K562 (cell line): Measurements from ENCODE around the gene CHAC1. TPM values are rescaled to one million over a fixed set of nuclear protein-coding genes. Genes with fewer than 3 reads are reported as not detected.

ENCODE experiments used
- ATF7 ChIP-seq: fragments of 450-650 bp; IDR thresholded peaks from 2 replicates; pipeline ENCODE4 v1.7.1; 2014; ENCODE audit warnings: mild to moderate bottlenecking, moderate library complexity
- BCLAF1 ChIP-seq, 2 experiments: fragments of 450-650 bp in 1 of 2; IDR thresholded peaks; 2 replicates each; pipeline ENCODE4 v1.6.1; 2011 to 2017; ENCODE audit warnings: low read depth in 2 of 2, antibody characterized with exemption in 1 of 2, borderline replicate concordance in 1 of 2, low read length in 1 of 2, mild to moderate bottlenecking in 1 of 2, mixed read lengths in 1 of 2; ENCODE audit not compliant: control insufficient read depth in 1 of 2
- BRD4 ChIP-seq: fragments of 200-600 bp; sonication (generic); IDR thresholded peaks from 2 replicates; pipeline ENCODE4 v1.6.1; 2017; ENCODE audit warnings: inconsistent platforms
- CEBPB ChIP-seq: fragments of 450-650 bp; IDR thresholded peaks from 2 replicates; pipeline ENCODE4 v1.6.1; 2016; ENCODE audit warnings: missing genetic modification characterization, missing compliant biosample characterization
- COPS2 ChIP-seq: fragments of 450-650 bp; conservative IDR thresholded peaks from 2 replicates; pipeline ENCODE4 v1.6.1; 2016; ENCODE audit warnings: mild to moderate bottlenecking, moderate library complexity
- CREB3L1 ChIP-seq: fragments of 450-650 bp; IDR thresholded peaks from 2 replicates; pipeline ENCODE4 v1.6.1; 2014; ENCODE audit warnings: low read depth, mild to moderate bottlenecking, moderate library complexity, borderline replicate concordance
- ETV1 ChIP-seq: fragments of 450-650 bp; conservative IDR thresholded peaks from 2 replicates; pipeline ENCODE4 v1.6.1; 2016; ENCODE audit warnings: missing genetic modification characterization, control low read depth, low read depth, missing compliant biosample characterization
- HSF4 ChIP-seq: fragments of 250-450 bp; sonication (Bioruptor Pico); IDR thresholded peaks from 2 replicates; pipeline ENCODE4 v2.1.2; 2022; ENCODE audit warnings: mild to moderate bottlenecking, moderate library complexity, borderline replicate concordance
- KLF1 ChIP-seq: fragments of 450-650 bp; IDR thresholded peaks from 2 replicates; pipeline ENCODE4 v1.6.1; 2016; ENCODE audit warnings: missing genetic modification characterization, missing compliant biosample characterization
- NRF1 ChIP-seq, 2 experiments: fragments of 450-650 bp; IDR thresholded peaks in 1 of 2; conservative IDR thresholded peaks in 1 of 2; 2 replicates each; pipeline ENCODE4 v1.6.1; 2014; ENCODE audit warnings: mild to moderate bottlenecking in 2 of 2
- POLR3G ChIP-seq: IDR thresholded peaks from 2 replicates; pipeline ENCODE4 v1.6.1; 2011; ENCODE audit not compliant: insufficient read length, insufficient replicate concordance; ENCODE audit errors: extremely low read depth
- SIN3A ChIP-seq, 2 experiments: fragments of 150-350 bp in 1 of 2; IDR thresholded peaks; 2 replicates each; pipeline ENCODE4 v1.6.1; 2011 to 2016; ENCODE audit warnings: borderline replicate concordance in 2 of 2, low read depth in 2 of 2, low read length in 2 of 2, mild to moderate bottlenecking in 2 of 2, moderate library complexity in 2 of 2; ENCODE audit not compliant: control insufficient read depth in 1 of 2
- ZBTB17 ChIP-seq: fragments of 450-650 bp; formaldehyde crosslinking; IDR thresholded peaks from 2 replicates; pipeline ENCODE4 v1.4.0; 2020; ENCODE audit warnings: mild to moderate bottlenecking
- ZFX ChIP-seq: sonication (generic); formaldehyde crosslinking; IDR thresholded peaks from 2 replicates; pipeline ENCODE4 v1.8.0; 2022; ENCODE audit warnings: mild to moderate bottlenecking, missing genetic modification reagents, moderate library complexity
- ZNF444 ChIP-seq: fragments of 250-450 bp; sonication (Bioruptor Pico); IDR thresholded peaks from 2 replicates; pipeline ENCODE4 v1.4.0; 2020; ENCODE audit warnings: mild to moderate bottlenecking, moderate library complexity
- polyA plus RNA-seq, 8 experiments: library from polyadenylated mRNA; depleted of rRNA in 4 of 8; stranded (reverse) in 5 of 8; unstranded in 3 of 8; fragments of >200 nt; fragmentation: Nextera tagmentation in 2 of 8; fragmentation: Illumina TruSeq in 1 of 8; extraction: Ambion mirVana in 2 of 8; extraction: Trizol in 1 of 8; gene quantifications; 2 replicates each; pipeline versions ENCODE4 v1.2.1 to v1.2.3, GENCODE V29; 2011 to 2014; ENCODE audit warnings: inconsistent platforms in 1 of 8, missing spikeins in 1 of 8
- total RNA-seq, 7 experiments: library from RNA; depleted of rRNA in 6 of 7; stranded (reverse); fragments of >200 nt in 6 of 7; fragmentation: Illumina TruSeq in 2 of 7; extraction: Trizol in 2 of 7; gene quantifications; 2 replicates each; pipeline versions ENCODE4 v1.2.1 to v1.2.3, GENCODE V29; 2011 to 2021; ENCODE audit warnings: low replicate concordance in 1 of 7
- TF ChIP-seq, protein P1 (sequence below): sonication (generic); formaldehyde crosslinking; IDR thresholded peaks from 2 replicates; pipeline ENCODE4 v1.8.1; 2022; ENCODE audit warnings: missing genetic modification reagents
- TF ChIP-seq, protein P2 (sequence below): fragments of 250-450 bp; sonication (Bioruptor Pico); IDR thresholded peaks from 2 replicates; pipeline ENCODE4 v1.5.0; 2020; ENCODE audit warnings: mild to moderate bottlenecking

CHAC1 gene
- total and polyA plus RNA-seq, 9 of the 15 experiments (the other 6 are each of a cell fraction or from before 2014, with no cell fraction given): 0.47 to 39.0 (median 7.5) TPM

- TF ChIP-seq, protein P1, sequence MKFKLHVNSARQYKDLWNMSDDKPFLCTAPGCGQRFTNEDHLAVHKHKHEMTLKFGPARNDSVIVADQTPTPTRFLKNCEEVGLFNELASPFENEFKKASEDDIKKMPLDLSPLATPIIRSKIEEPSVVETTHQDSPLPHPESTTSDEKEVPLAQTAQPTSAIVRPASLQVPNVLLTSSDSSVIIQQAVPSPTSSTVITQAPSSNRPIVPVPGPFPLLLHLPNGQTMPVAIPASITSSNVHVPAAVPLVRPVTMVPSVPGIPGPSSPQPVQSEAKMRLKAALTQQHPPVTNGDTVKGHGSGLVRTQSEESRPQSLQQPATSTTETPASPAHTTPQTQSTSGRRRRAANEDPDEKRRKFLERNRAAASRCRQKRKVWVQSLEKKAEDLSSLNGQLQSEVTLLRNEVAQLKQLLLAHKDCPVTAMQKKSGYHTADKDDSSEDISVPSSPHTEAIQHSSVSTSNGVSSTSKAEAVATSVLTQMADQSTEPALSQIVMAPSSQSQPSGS (CRISPR knock-in tag): no peak
- no peak for TF ChIP-seq CREB3L1
- no peak for TF ChIP-seq BRD4
- TF ChIP-seq BCLAF1 (IDR thresholded peaks at IDR 0.05; ENCODE audit: borderline replicate concordance in 1 of 2, control insufficient read depth in 1 of 2, low read depth in 2 of 2, low read length in 1 of 2): no peak
- TF ChIP-seq ZNF444: no peak
- TF ChIP-seq, protein P2, sequence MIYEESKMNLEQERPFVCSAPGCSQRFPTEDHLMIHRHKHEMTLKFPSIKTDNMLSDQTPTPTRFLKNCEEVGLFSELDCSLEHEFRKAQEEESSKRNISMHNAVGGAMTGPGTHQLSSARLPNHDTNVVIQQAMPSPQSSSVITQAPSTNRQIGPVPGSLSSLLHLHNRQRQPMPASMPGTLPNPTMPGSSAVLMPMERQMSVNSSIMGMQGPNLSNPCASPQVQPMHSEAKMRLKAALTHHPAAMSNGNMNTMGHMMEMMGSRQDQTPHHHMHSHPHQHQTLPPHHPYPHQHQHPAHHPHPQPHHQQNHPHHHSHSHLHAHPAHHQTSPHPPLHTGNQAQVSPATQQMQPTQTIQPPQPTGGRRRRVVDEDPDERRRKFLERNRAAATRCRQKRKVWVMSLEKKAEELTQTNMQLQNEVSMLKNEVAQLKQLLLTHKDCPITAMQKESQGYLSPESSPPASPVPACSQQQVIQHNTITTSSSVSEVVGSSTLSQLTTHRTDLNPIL: no peak
- TF ChIP-seq ATF7: peak; percentile 75; the same call in 1 of the 2 replicates
- TF ChIP-seq NRF1 (conservative IDR thresholded peaks at IDR 0.05 in 1 of 2, IDR thresholded peaks at IDR 0.05 in 1 of 2): peak; percentile 32 to 41
- peak; percentile 59 to 79; a peak in 2 of 4 replicates for TF ChIP-seq SIN3A (IDR thresholded peaks at IDR 0.05; ENCODE audit: borderline replicate concordance in 2 of 2, control insufficient read depth in 1 of 2, low read depth in 2 of 2, low read length in 2 of 2)
- no peak for TF ChIP-seq COPS2
- TF ChIP-seq ETV1: no peak
- no peak for TF ChIP-seq HSF4
- TF ChIP-seq POLR3G: no peak
- TF ChIP-seq ZFX (CRISPR knock-in tag): peak; percentile 67
- peak; percentile 68; the same call in 1 of the 2 replicates for TF ChIP-seq KLF1 (tag)
- no peak for TF ChIP-seq ZBTB17 (CRISPR knock-in tag)
- no peak for TF ChIP-seq CEBPB
Observed at GRCh38 chr15:40906091-40906990, 46.9 kb upstream of the CHAC1 start (continued).
